ENCODE data around the gene MZT2B.
A peak's percentile ranks its signal among the peaks of the same experiment; 100 is the strongest.
"Not testable (repeated sequence)": the region's sequence is repeated elsewhere in the genome, so short reads cannot be mapped to it uniquely, and the experiment has no call there.

Gene MZT2B

GRCh38 chr2:130160131-130160530, 21.9 kb upstream of the MZT2B start:
- H3K9me3 Mint-ChIP-seq = no peaks in the 10 kb centered on the region
- peaks cover 10% of the 10 kb centered on the region for H3K36me3 Mint-ChIP-seq (ENCODE audit: low read depth)
- peak overlapping the region; percentile 17 for H3K27ac Mint-ChIP-seq

GRCh38 chr2:130160838-130161705, 21.0 kb upstream of the MZT2B start:
- H3K36me3 Mint-ChIP-seq (ENCODE audit: low read depth) = peaks cover 18% of the 10 kb centered on the region
- H3K9me3 Mint-ChIP-seq; H3K27me3 Mint-ChIP-seq (ENCODE audit: low read depth, poor library complexity); DNase-seq: not testable (repeated sequence)
- H3K4me3 Mint-ChIP-seq = peak overlapping the region; percentile 65
- peaks cover 13% of the 10 kb centered on the region for H3K4me1 Mint-ChIP-seq
- peak overlapping the region; percentile 56 for H3K27ac Mint-ChIP-seq

More at GRCh38 chr2:130160131-130160530, 21.9 kb upstream of the MZT2B start:
- no peak for DNase-seq
- no peaks in the 10 kb centered on the region for H3K27me3 Mint-ChIP-seq (ENCODE audit: low read depth, poor library complexity)
- peaks cover 13% of the 10 kb centered on the region for H3K4me1 Mint-ChIP-seq
- no peak overlapping the region for H3K4me3 Mint-ChIP-seq
- TF ChIP-seq CTCF (IDR thresholded peaks at IDR 0.05) = no peak

GRCh38 chr2:130162486-130162885, 19.6 kb upstream of the MZT2B start:
- not testable (repeated sequence) for H3K4me3 Mint-ChIP-seq; H3K27me3 Mint-ChIP-seq (ENCODE audit: low read depth, poor library complexity)

GRCh38 chr2:130162968-130163367, 19.1 kb upstream of the MZT2B start:
- Mint-ChIP-seq H3K4me3 (no peak overlapping the region), H3K9me3 (no peaks in the 10 kb centered on the region), H3K27ac (no peak overlapping the region), H3K4me1 (peaks cover 13% of the 10 kb centered on the region), H3K27me3 (ENCODE audit: low read depth, poor library complexity) (no peaks in the 10 kb centered on the region), H3K36me3 (ENCODE audit: low read depth) (peaks cover 34% of the 10 kb centered on the region)
- TF ChIP-seq CTCF (IDR thresholded peaks at IDR 0.05) = no peak
- DNase-seq = no peak

More at GRCh38 chr2:130162486-130162885, 19.6 kb upstream of the MZT2B start:
- peaks cover 30% of the 10 kb centered on the region for H3K36me3 Mint-ChIP-seq (ENCODE audit: low read depth)
- not testable (repeated sequence) for H3K9me3 Mint-ChIP-seq, DNase-seq, H3K27ac Mint-ChIP-seq
- peaks cover 13% of the 10 kb centered on the region for H3K4me1 Mint-ChIP-seq

GRCh38 chr2:130165293-130166016, 16.6 kb upstream of the MZT2B start:
- H3K27me3 Mint-ChIP-seq (ENCODE audit: low read depth, poor library complexity) = no peaks in the 10 kb centered on the region

GRCh38 chr2:130166611-130167010, 15.5 kb upstream of the MZT2B start:
- H3K27ac Mint-ChIP-seq; DNase-seq; H3K9me3 Mint-ChIP-seq; H3K4me1 Mint-ChIP-seq; H3K4me3 Mint-ChIP-seq; H3K27me3 Mint-ChIP-seq (ENCODE audit: low read depth, poor library complexity): not testable (repeated sequence)
- H3K36me3 Mint-ChIP-seq (ENCODE audit: low read depth) = peaks cover 60% of the 10 kb centered on the region

More at GRCh38 chr2:130165293-130166016, 16.6 kb upstream of the MZT2B start:
- Mint-ChIP-seq H3K9me3 (no peaks in the 10 kb centered on the region), H3K36me3 (ENCODE audit: low read depth) (peaks cover 56% of the 10 kb centered on the region), H3K4me1 (peaks cover 8% of the 10 kb centered on the region), H3K4me3 (no peak overlapping the region), H3K27ac (no peak overlapping the region)
- DNase-seq = no peak
- no peak for TF ChIP-seq CTCF (IDR thresholded peaks at IDR 0.05)

GRCh38 chr2:130169163-130169562, 12.9 kb upstream of the MZT2B start:
- not testable (repeated sequence) for H3K4me1 Mint-ChIP-seq; DNase-seq; H3K4me3 Mint-ChIP-seq; H3K9me3 Mint-ChIP-seq; H3K27ac Mint-ChIP-seq; H3K27me3 Mint-ChIP-seq (ENCODE audit: low read depth, poor library complexity)
- H3K36me3 Mint-ChIP-seq (ENCODE audit: low read depth) = peaks cover 65% of the 10 kb centered on the region
